AG20443 (cell line): ENCODE results near the gene SLC5A5.
A peak's percentile ranks its signal among the peaks of the same experiment; 100 is the strongest.
"Not testable (repeated sequence)": the region's sequence is repeated elsewhere in the genome, so short reads cannot be mapped to it uniquely, and the experiment has no call there.

Experiments
- DNase-seq: peaks from one replicate; pipeline ENCODE4 v3.0.0; 2012; ENCODE audit warnings: low spot score, mixed read lengths

Gene SLC5A5

DNA sequence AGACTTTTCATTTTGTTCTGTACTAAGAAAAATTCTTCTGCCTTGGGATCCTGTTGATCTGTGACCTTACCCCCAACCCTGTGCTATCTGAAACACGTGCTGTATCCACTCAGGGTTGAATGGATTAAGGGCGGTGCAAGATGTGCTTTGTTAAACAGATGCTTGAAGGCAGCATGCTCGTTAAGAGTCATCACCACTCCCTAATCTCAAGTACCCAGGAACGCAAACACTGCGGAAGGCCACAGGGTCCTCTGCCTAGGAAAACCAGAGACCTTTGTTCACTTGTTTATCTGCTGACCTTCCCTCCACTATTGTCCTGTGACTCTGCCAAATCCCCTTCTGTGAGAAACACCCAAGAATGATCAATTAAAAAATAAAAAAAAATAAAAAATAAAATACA is 47.4 kb downstream of the SLC5A5 start:
- not testable (repeated sequence) for DNase-seq

DNA sequence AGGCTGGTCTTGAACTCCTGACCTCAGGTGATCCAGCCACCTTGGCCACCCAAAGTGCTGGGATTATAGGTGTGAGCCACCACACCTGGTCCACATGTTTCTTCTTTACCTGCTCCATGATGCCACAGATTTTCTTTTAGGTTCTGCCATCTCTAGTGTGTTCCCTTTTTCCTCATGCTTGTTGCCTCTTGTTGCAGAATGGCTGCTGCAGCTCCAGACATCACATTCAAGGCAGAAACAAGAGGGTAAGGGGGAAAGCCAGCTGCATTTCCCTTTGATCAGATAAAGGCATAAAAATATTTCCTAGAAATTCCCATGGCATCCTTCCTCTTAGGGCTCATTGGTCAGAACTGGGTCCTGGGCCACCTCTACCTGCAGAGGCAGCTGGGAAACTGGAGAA is 48.8 kb downstream of the SLC5A5 start:
- no peak for DNase-seq

GRCh38 chr19:17922138-17922537 is 50.4 kb downstream of the SLC5A5 start:
- DNase-seq = no peak

- DNase-seq = no peak
These were observed 54.3 kb downstream of the SLC5A5 start for GRCh38 chr19:17926044-17926443.

DNA sequence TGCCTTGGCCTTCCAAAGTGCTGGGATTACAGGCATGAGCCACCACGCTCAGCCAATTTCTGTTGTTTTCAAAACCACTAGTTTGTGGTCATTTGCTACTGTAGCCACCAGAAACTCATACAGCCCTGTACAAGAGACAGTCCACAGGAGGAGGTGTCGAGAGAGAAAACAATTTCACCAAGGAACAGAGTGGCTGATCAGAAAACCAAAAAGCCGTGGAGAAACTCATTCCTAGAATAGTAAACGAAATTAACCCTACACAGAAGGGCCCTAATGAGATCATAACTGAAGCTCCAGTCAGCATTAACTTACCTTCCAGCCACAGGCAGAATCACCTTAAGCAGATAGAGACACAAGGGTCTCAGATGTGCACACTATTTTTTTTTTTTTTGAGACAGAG is 57.3 kb downstream of the SLC5A5 start:
- DNase-seq = no peak

GRCh38 chr19:17931532-17932191 is 59.9 kb downstream of the SLC5A5 start:
- no peak for DNase-seq

DNA sequence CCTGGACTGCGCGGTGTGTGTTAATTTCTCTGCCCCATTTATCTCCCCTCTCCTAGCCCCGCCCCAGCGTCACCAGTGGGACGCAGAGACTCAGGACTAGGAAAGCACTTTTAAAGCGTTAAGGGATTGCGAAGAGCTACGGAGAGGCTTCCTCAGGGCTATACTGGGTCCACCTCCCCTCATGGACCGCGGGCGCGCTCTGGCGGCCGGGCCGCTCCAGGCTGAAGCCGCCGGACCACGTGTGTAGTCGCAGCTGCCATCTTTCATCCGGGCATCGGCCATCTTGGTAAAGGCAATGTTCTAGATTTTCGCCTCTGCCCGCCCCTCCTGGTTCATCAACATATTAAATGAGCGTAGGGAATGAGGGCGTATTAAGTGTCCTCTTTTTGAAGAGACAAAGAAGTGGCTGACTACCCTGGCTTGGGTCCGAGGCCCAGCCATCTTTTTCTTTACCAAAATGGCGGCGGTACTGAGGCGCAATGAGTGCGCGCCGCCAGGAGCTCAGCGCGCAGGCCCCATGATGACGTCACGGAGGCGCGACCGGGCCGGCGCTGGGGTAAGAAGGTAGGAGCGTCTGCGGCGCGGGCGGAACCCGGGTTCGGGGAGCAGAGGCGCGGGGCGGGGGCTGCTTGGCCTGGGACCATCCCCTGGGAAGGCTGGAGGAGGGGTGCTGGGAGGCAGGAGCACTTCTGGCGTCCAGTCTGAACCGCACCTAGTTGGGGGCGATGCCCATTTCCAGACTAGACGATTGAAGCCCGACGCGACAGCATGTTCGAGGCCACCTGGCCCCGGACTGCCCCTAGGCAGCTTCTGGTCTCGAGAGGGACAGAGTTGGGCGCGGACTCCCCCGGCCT is 61.0 kb downstream of the SLC5A5 start, which contains the start of gene CCDC124:
CCDC124 (plus strand) TSS at position 531 of the 854 bp plus-strand sequence. CDS start 3,406 bp downstream, outside the sequence.
- peak; percentile 97 for DNase-seq

DNA sequence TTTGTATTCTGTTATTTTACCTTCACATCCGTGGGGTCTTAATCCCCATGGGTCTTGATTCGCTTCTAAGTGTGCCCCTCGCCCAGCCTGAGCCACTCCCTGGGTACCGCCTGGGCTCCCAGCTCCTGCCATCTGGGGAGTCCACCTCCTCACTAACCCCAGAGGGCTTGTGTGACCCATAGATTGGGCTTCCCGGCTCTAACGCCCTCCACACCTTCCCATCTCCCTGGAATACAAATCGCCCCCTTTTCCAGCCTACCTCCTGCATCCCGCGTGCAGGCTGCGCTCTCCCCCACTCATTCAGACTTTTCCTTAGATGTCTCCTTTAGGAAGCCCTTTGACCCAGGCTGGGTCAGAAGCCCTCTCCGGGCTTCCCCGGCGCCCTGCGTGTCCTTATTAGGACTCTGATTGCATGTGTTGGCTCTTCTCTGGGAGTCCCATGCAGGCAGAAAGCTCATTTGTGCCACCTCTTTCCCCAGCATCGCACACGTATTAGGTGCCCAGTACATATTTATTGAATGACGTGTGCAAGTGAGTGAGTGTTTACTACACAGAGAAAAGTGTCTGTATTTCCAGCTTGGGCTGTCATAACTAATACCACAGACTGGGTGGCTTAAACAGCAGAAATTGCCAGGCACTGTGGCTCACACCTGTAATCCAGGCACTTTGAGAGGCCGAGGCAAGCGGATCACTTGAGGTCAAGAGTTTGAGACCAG is 61.8 kb downstream of the SLC5A5 start:
- DNase-seq = no peak

DNA sequence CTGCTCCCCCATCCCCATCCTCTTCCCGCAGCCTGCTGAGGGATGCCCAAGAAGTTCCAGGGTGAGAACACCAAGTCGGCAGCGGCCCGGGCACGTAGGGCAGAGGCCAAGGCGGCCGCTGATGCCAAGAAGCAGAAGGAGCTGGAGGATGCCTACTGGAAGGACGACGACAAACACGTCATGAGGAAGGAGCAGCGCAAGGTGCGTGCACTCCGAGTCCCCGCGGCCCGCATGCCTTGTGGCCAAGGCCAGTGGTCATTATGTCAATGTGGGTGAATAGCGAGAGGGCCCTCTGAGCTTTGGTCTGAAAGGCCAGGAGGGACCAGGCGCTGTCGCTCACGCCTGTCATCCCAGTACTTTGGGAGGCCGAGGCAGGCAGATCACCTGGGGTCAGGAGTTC is 64.6 kb downstream of the SLC5A5 start:
- DNase-seq = no peak

GRCh38 chr19:17937371-17937900 is 65.7 kb downstream of the SLC5A5 start:
- no peak for DNase-seq

DNA sequence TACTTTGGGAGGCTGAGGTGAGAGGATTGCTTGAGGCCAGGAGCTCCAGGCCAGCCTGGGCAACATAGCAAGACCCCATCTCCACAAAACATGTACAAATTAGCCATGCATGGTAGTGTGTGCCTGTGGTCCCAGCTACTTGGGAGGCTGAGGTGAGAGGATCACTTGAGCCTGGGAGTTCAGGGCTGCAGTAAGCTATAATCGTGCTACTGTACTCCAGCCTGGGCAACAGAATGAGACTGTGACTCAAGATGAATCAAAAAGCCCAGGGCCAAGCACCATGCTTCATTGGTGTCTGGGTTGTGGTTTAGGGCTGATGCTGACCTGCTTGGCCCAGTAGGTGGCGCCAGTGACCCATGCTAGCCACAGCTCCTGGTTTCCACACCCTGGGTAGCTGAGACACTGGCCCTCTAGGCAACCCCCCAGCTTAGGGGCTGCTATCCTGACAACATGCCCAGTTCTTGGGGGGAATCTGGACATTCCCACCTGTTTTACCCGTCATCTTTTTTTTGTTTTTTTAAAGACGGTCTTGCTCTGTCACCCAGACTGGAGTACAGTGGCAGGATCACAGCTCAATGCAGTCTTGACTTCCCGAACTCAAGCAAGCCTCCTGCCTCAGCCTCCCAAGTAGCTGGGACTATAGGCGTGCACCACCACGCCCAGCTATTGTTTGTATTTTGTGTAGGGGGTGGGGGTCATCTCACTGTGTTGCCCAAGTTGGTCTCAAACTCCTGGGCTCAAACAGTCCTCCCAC is 66.5 kb downstream of the SLC5A5 start:
- DNase-seq = peak; percentile 95

DNA sequence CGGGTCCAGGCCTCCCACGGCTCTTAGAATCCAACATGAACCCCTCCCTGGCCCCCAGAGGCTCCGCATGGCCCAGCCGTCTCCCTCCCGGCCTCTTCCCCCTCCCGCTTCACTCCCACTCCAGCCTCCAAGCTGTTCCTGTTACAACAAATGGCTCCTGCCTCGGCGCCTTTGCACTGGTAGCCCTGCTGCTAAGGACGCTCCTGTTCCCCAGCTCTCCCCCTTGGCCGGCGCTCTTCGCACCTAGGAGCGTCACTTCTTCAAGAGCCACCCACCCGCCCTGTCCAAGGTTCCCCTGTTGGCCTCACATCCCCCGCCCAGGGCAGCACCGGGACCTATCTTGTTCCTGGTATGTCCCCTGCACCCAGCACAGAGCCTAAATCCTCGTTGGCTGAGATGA is 70.4 kb downstream of the SLC5A5 start:
- no peak for DNase-seq

GRCh38 chr19:17942582-17943273 is 71.0 kb downstream of the SLC5A5 start:
- DNase-seq = no peak

DNA sequence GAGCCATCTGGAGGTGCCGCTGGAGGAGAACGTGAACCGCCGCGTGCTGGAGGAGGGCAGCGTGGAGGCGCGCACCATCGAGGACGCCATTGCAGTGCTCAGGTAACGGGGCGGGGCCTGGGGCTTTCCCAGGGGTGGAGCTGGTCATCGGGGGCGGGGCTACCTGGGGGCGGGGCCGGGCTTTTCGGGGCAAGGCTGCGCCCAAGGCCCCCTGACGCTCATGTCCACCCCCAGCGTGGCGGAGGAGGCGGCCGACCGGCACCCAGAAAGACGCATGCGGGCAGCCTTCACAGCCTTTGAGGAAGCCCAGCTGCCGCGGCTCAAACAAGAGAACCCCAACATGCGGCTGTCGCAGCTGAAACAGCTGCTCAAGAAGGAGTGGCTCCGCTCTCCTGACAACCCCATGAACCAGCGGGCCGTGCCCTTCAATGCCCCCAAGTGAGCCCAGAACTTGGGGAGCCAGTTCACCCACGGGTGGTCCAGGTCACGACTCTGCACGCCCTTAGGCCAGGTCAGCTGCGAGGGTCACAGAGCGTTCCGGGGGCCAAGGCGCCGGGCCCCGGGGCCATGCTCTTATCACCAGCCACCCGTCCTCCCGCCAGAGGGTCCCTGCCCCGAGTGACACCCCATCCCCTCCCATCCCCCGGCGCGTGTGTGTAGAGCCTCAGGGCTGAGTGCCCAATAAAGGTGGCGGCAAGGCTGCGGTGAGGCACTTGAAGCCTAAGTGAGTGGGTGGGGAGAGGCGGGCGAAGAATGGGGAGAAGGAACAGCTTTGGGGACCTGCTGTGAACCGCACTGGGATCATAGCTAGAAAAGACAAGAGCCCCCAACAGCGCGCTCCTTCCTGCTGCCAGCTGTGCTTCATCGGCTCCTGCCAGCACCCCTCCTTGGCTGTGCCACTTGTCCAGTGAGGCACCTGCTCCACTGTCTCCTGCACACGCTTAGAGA is 71.8 kb downstream of the SLC5A5 start:
- DNase-seq = no peak

GRCh38 chr19:17944301-17944700 is 72.6 kb downstream of the SLC5A5 start:
- DNase-seq = peak; percentile 84
